ENCODE results near the gene GHDC.

DNA sequence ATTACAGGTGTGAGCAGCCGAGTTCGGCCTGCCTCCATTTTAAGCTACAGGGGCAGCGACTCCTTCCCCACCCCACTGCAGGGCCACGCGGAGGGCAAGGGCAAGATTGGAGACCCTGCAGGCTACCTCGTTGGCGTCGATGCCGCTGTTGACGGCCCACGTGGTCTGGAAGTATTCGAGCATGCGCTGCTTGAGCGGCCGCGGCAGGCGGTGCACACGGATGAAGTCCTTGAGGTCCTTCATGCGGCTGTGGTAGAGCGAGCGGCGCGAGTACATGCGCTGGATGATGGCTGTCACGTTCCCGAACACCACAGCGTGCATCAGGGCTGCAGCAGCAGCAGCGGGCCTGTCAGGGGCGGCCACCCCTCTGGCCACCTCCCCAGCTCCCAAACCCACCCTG is 24.9 kb downstream of the GHDC start:
- TF ChIP-seq POLR2A (IDR thresholded peaks at IDR 0.05), result no peak
- TF ChIP-seq CTCF (IDR thresholded peaks at IDR 0.05), result no peak

Measured in Peyer's patch (tissue), 4 donors.